Mucosa of descending colon (tissue), 3 donors: ENCODE results near the gene LRRC10. TPM values are rescaled to one million over a fixed set of nuclear protein-coding genes. Genes with fewer than 3 reads are reported as not detected.

Experiments
- ATAC-seq: fragments of 200-7000 bp; cut with Tn5 transposase; one replicate; pipeline ENCODE4 v1.9.1; 2020; ENCODE audit warnings: mild to moderate bottlenecking, moderate library complexity
- DNase-seq, 3 donors: peaks; one replicate each; pipeline ENCODE4 v3.0.0-alpha.2; 2020
- H3K36me3 ChIP-seq: fragments of 200-600 bp; one replicate; pipeline ENCODE4 v1.8.0; 2021; ENCODE audit warnings: low read depth, mild to moderate bottlenecking
- H3K4me1 ChIP-seq: fragments of 200-600 bp; one replicate; pipeline ENCODE4 v1.8.0; 2021; ENCODE audit warnings: low read depth, mild to moderate bottlenecking
- H3K4me3 ChIP-seq: fragments of 200-600 bp; one replicate; pipeline ENCODE4 v1.8.0; 2021; ENCODE audit warnings: mild to moderate bottlenecking
- H3K9me3 ChIP-seq: fragments of 200-600 bp; one replicate; pipeline ENCODE4 v1.8.0; 2021; ENCODE audit warnings: mild to moderate bottlenecking
- CTCF ChIP-seq: fragments of 200-600 bp; IDR thresholded peaks from one replicate; pipeline ENCODE4 v1.8.0; 2022; ENCODE audit warnings: antibody characterized with exemption, mild to moderate bottlenecking
- intact Hi-C, 2 donors: fragments of 100-400 bp; cut with DNase I in 1 of 2; cut with micrococcal nuclease in 1 of 2; formaldehyde crosslinking; loops; one replicate each; pipeline versions ENCODE4 v1.11.0 to v1.11.1; 2022; cut with DNase I, micrococcal nuclease
- total RNA-seq, 3 donors: library from RNA; stranded (reverse); fragmentation: NEBNext Ultra II Directional in 2 of 3; extraction: Animal tissue kit (Norgen Biotek cat#: 25700) in 2 of 3; gene quantifications; one replicate each; pipeline versions ENCODE4 v1.2.1 to v1.2.4, GENCODE V29; 2021 to 2023
- donor health status: DM: no; HTN: no; CAD: no; lungs with moderate emphysema.
- donor health status: DM: no; HTN: no; CAD: no.
- donor health status: DM: no; HTN: yes; CAD: no.

LRRC10 gene
- total RNA-seq, 3 donors from 2014 or later, result not detected

- Histone ChIP-seq H3K9me3 (no peaks in the 10 kb centered on the region), H3K36me3 (no peaks in the 10 kb centered on the region), H3K4me3 (no peak overlapping the region), H3K4me1 (no peaks in the 10 kb centered on the region)
- TF ChIP-seq CTCF, result no peak
- intact Hi-C loops, result no loop called here
- DNase-seq (no peak), ATAC-seq (no peak)
Observed at GRCh38 chr12:69644511-69644910, 33.8 kb upstream of the LRRC10 start.

GRCh38 chr12:69642531-69642930 is 31.8 kb upstream of the LRRC10 start:
- ATAC-seq, result no peak
- Histone ChIP-seq H3K9me3 (no peaks in the 10 kb centered on the region), H3K4me3 (no peak overlapping the region), H3K4me1 (no peaks in the 10 kb centered on the region), H3K36me3 (no peaks in the 10 kb centered on the region)
- no peak for DNase-seq
- intact Hi-C loops, result no loop called here
- TF ChIP-seq CTCF, result no peak

GRCh38 chr12:69641546-69641945 is 30.8 kb upstream of the LRRC10 start:
- DNase-seq, result no peak
- Histone ChIP-seq H3K9me3 (no peaks in the 10 kb centered on the region), H3K36me3 (no peaks in the 10 kb centered on the region), H3K4me1 (no peaks in the 10 kb centered on the region), H3K4me3 (no peak overlapping the region)
- no peak for TF ChIP-seq CTCF
- ATAC-seq, result no peak
- intact Hi-C loops, result no loop called here

GRCh38 chr12:69639400-69640016 is 28.8 kb upstream of the LRRC10 start:
- H3K4me3 ChIP-seq, result no peak overlapping the region
- no peaks in the 10 kb centered on the region for H3K36me3 ChIP-seq
- intact Hi-C loops, result no loop called here
- ATAC-seq (peak; percentile 92), DNase-seq (peak in 2 of 3 donors; percentile 72 to 75)
- no peaks in the 10 kb centered on the region for H3K9me3 ChIP-seq
- TF ChIP-seq CTCF, result peak; percentile 78
- no peaks in the 10 kb centered on the region for H3K4me1 ChIP-seq

GRCh38 chr12:69633061-69633460 is 22.4 kb upstream of the LRRC10 start:
- no peak for TF ChIP-seq CTCF
- H3K9me3 ChIP-seq, result no peaks in the 10 kb centered on the region
- intact Hi-C loops, result no loop called here
- ATAC-seq (no peak), DNase-seq (no peak)
- no peak overlapping the region for H3K4me3 ChIP-seq
- H3K36me3 ChIP-seq, result no peaks in the 10 kb centered on the region
- no peaks in the 10 kb centered on the region for H3K4me1 ChIP-seq

GRCh38 chr12:69630191-69630590 is 19.5 kb upstream of the LRRC10 start:
- no peaks in the 10 kb centered on the region for H3K36me3 ChIP-seq
- no peak overlapping the region for H3K4me3 ChIP-seq
- no peaks in the 10 kb centered on the region for H3K4me1 ChIP-seq
- no peak for DNase-seq
- TF ChIP-seq CTCF, result no peak
- ATAC-seq, result no peak
- intact Hi-C loops, result no loop called here
- no peaks in the 10 kb centered on the region for H3K9me3 ChIP-seq
